ENCODE results near the gene ZNF69. TPM values are rescaled to one million over a fixed set of nuclear protein-coding genes. Genes with fewer than 3 reads are reported as not detected.
A peak's percentile ranks its signal among the peaks of the same experiment; 100 is the strongest.

The ZNF69 gene
- total RNA-seq, 1 experiment from 2014 or later, result 4.3 TPM

DNA sequence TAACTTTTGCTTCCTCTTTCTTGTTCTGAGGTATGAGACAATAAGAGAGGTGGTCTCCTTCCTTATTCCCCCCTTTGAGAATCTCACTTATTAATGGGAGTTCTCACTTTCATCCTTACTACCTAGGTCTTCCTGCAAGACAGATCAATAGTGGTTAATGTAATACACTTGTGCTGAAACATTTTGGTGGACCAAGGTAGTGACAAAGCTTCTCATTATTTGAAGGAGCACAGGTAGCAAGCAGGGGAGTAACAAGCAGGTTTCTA, 55.2 kb downstream of the ZNF69 start:
- Histone ChIP-seq H3K79me2 (ENCODE audit: low read length) (peaks cover 26% of the 10 kb centered on the region), H3K27me3 (ENCODE audit: low read length) (no peaks in the 10 kb centered on the region), H3K4me1 (ENCODE audit: insufficient read depth, low read length) (no peaks in the 10 kb centered on the region), H3F3A (ENCODE audit: low read length, unreplicated experiment) (no peaks in the 10 kb centered on the region), H3K9ac (ENCODE audit: low read length) (no peak overlapping the region), H3K4me2 (ENCODE audit: low read length) (no peak overlapping the region), H3K4me3 (ENCODE audit: low read length) (no peak overlapping the region), H3K9me3 (ENCODE audit: low read length) (peaks cover 70% of the 10 kb centered on the region), H4K20me1 (ENCODE audit: low read length) (no peaks in the 10 kb centered on the region), H3K27ac (ENCODE audit: low read length) (no peak overlapping the region), H3K9me2 (replicated peaks; ENCODE audit: low read length) (no peaks in the 10 kb centered on the region), H2AFZ (ENCODE audit: low read length) (no peak overlapping the region), H3K36me3 (ENCODE audit: low read depth, low read length) (peaks cover 76% of the 10 kb centered on the region)
- ATAC-seq, result no peak
- intact Hi-C loops (cut with micrococcal nuclease), result no loop called here
- ChIA-PET POLR2A (ENCODE audit: unreplicated experiment) (interaction anchor here (0.6 kb wide), 1 partner anchor 93 kb away, joined by 6 read pairs; the partner anchor contains the start of gene ZNF433), CTCF (no interaction called here)
- TF ChIP-seq EZH2phosphoT487 (IDR thresholded peaks at IDR 0.05; ENCODE audit: borderline replicate concordance, low read length) (no peak), EZH2 (IDR thresholded peaks at IDR 0.05; ENCODE audit: low read length, unreplicated experiment) (no peak), CTCF (conservative IDR thresholded peaks at IDR 0.05; ENCODE audit: low read depth, low read length) (no peak)
- no TSS peak for BruUV-seq (replicated peaks)
- peak; percentile 30 for DNase-seq

GRCh38 chr19:11944656-11945055, 57.1 kb downstream of the ZNF69 start:
- Histone ChIP-seq H3K79me2 (ENCODE audit: low read length) (peaks cover 16% of the 10 kb centered on the region), H3K4me1 (ENCODE audit: insufficient read depth, low read length) (no peaks in the 10 kb centered on the region), H3K9me2 (replicated peaks; ENCODE audit: low read length) (no peaks in the 10 kb centered on the region), H2AFZ (ENCODE audit: low read length) (no peak overlapping the region), H3K36me3 (ENCODE audit: low read depth, low read length) (peaks cover 88% of the 10 kb centered on the region), H3K9me3 (ENCODE audit: low read length) (peaks cover 84% of the 10 kb centered on the region), H3K4me2 (ENCODE audit: low read length) (no peak overlapping the region), H3F3A (ENCODE audit: low read length, unreplicated experiment) (no peaks in the 10 kb centered on the region), H4K20me1 (ENCODE audit: low read length) (no peaks in the 10 kb centered on the region), H3K27me3 (ENCODE audit: low read length) (no peaks in the 10 kb centered on the region), H3K9ac (ENCODE audit: low read length) (no peak overlapping the region), H3K27ac (ENCODE audit: low read length) (no peak overlapping the region), H3K4me3 (ENCODE audit: low read length) (no peak overlapping the region)
- TF ChIP-seq EZH2 (IDR thresholded peaks at IDR 0.05; ENCODE audit: low read length, unreplicated experiment) (no peak), EZH2phosphoT487 (IDR thresholded peaks at IDR 0.05; ENCODE audit: borderline replicate concordance, low read length) (no peak), CTCF (conservative IDR thresholded peaks at IDR 0.05; ENCODE audit: low read depth, low read length) (no peak)
- ChIA-PET POLR2A (ENCODE audit: unreplicated experiment) (no interaction called here), CTCF (no interaction called here)
- intact Hi-C loops (cut with micrococcal nuclease), result no loop called here
- DNase-seq (no peak), ATAC-seq (no peak)
- BruUV-seq (replicated peaks), result no TSS peak

- POLR2A ChIA-PET (ENCODE audit: unreplicated experiment), result no interaction called here
- H3K27me3 ChIP-seq (ENCODE audit: low read length), result no peaks in the 10 kb centered on the region
- no peaks in the 10 kb centered on the region for H4K20me1 ChIP-seq (ENCODE audit: low read length)
- no peaks in the 10 kb centered on the region for H3F3A ChIP-seq (ENCODE audit: low read length, unreplicated experiment)
- H3K4me1 ChIP-seq (ENCODE audit: insufficient read depth, low read length), result no peaks in the 10 kb centered on the region
- DNase-seq (no peak), ATAC-seq (no peak)
- no peak for TF ChIP-seq CTCF (conservative IDR thresholded peaks at IDR 0.05; ENCODE audit: low read depth, low read length)
- TF ChIP-seq EZH2phosphoT487 (IDR thresholded peaks at IDR 0.05; ENCODE audit: borderline replicate concordance, low read length), result no peak
- no peaks in the 10 kb centered on the region for H3K9me2 ChIP-seq (replicated peaks; ENCODE audit: low read length)
- no peak overlapping the region for H3K9ac ChIP-seq (ENCODE audit: low read length)
- CTCF ChIA-PET, result no interaction called here
- peak overlapping the region; percentile 10; the same call in 1 of the 2 replicates for H3K4me3 ChIP-seq (ENCODE audit: low read length)
- no peak overlapping the region for H3K27ac ChIP-seq (ENCODE audit: low read length)
- H3K4me2 ChIP-seq (ENCODE audit: low read length), result no peak overlapping the region
- intact Hi-C loops (cut with micrococcal nuclease), result no loop called here
- H3K36me3 ChIP-seq (ENCODE audit: low read depth, low read length), result peaks cover 94% of the 10 kb centered on the region
- H3K79me2 ChIP-seq (ENCODE audit: low read length), result peaks cover 3% of the 10 kb centered on the region; the same call in 1 of the 2 replicates
- H2AFZ ChIP-seq (ENCODE audit: low read length), result no peak overlapping the region
- no TSS peak for BruUV-seq (replicated peaks)
- peaks cover 95% of the 10 kb centered on the region for H3K9me3 ChIP-seq (ENCODE audit: low read length)
Measured at GRCh38 chr19:11948646-11949045, 61.1 kb downstream of the ZNF69 start.

Data from PC-3 (cell line).